IMR-90 (cell line): ENCODE results near the gene CMIP. TPM values are rescaled to one million over a fixed set of nuclear protein-coding genes. Genes with fewer than 3 reads are reported as not detected.

Source experiments
- ATAC-seq: fragments of 200-7000 bp; cut with Tn5 transposase; 2 replicates; pipeline ENCODE4 v1.9.1; 2020; ENCODE audit warnings: low read depth, mild to moderate bottlenecking, moderate library complexity
- BruUV-seq: library from RNA; stranded (reverse); fragments of 400-500 nt; replicated peaks from 2 replicates; lab custom pipeline; 2021; lab: Mats Ljungman, UMichigan
- CTCF ChIA-PET: fragments of 300-600 bp; formaldehyde crosslinking; extraction: SDS; loops from one replicate; lab custom pipeline; 2021; ENCODE audit warnings: antibody characterized with exemption; lab: Yijun Ruan, JAX
- POLR2A ChIA-PET: fragments of 300-600 bp; sonication (Branson Sonifier 250); formaldehyde crosslinking; loops from one replicate; lab custom pipeline; 2022; ENCODE audit warnings: antibody characterized with exemption; ENCODE audit not compliant: unreplicated experiment; lab: Charles Lee
- DNase-seq: peaks from one replicate; pipeline ENCODE4 v3.0.0; 2013
- H2AFZ ChIP-seq: replicated peaks from 2 replicates; pipeline ENCODE3; 2013; ENCODE audit warnings: low read length, mild to moderate bottlenecking; ENCODE audit not compliant: poor library complexity
- H2AK5ac ChIP-seq: 2 replicates; pipeline ENCODE4 v1.6.1; 2013; ENCODE audit warnings: low read depth, low read length, inconsistent platforms
- H2AK9ac ChIP-seq: replicated peaks from 2 replicates; pipeline ENCODE3; 2013; ENCODE audit warnings: mild to moderate bottlenecking, low read depth, low read length, moderate library complexity; ENCODE audit not compliant: poor library complexity
- H2BK120ac ChIP-seq: 2 replicates; pipeline ENCODE4 v1.6.1; 2013; ENCODE audit warnings: low read depth, low read length, inconsistent platforms
- H2BK15ac ChIP-seq: 3 replicates; pipeline ENCODE4 v1.6.1; 2013; ENCODE audit warnings: low read depth, low read length, inconsistent platforms
- H2BK20ac ChIP-seq: 2 replicates; pipeline ENCODE4 v1.6.1; 2013; ENCODE audit warnings: low read depth, mild to moderate bottlenecking, inconsistent platforms, low read length, moderate library complexity
- H2BK5ac ChIP-seq: 2 replicates; pipeline ENCODE4 v1.6.1; 2013; ENCODE audit warnings: mild to moderate bottlenecking, low read depth, low read length, inconsistent platforms; ENCODE audit not compliant: poor library complexity, severe bottlenecking
- H3K14ac ChIP-seq: replicated peaks from 2 replicates; pipeline ENCODE4 v1.6.1; 2013; ENCODE audit warnings: low read depth, low read length, inconsistent platforms
- H3K18ac ChIP-seq: 2 replicates; pipeline ENCODE4 v1.6.1; 2013; ENCODE audit warnings: low read depth, low read length, control low read depth
- H3K23ac ChIP-seq: 2 replicates; pipeline ENCODE4 v1.6.1; 2013; ENCODE audit warnings: low read depth, low read length, inconsistent platforms
- H3K27ac ChIP-seq: 2 replicates; pipeline ENCODE4 v1.5.1; 2013; ENCODE audit warnings: mild to moderate bottlenecking, control low read depth, low read length; ENCODE audit not compliant: insufficient read depth
- H3K27me3 ChIP-seq: 2 replicates; pipeline ENCODE4 v1.6.1; 2013; ENCODE audit warnings: low read length; ENCODE audit not compliant: control insufficient read depth, insufficient read depth
- H3K36me3 ChIP-seq: 2 replicates; pipeline ENCODE4 v1.6.1; 2013; ENCODE audit warnings: low read length, mixed read lengths; ENCODE audit not compliant: control insufficient read depth, insufficient read depth
- H3K4ac ChIP-seq: 2 replicates; pipeline ENCODE4 v1.6.1; 2013; ENCODE audit warnings: low read depth, low read length, inconsistent platforms
- H3K4me1 ChIP-seq: 2 replicates; pipeline ENCODE4 v1.6.1; 2013; ENCODE audit warnings: low read length, mixed read lengths; ENCODE audit not compliant: control insufficient read depth, insufficient read depth
- H3K4me2 ChIP-seq: 2 replicates; pipeline ENCODE4 v1.6.1; 2013; ENCODE audit warnings: low read depth, mild to moderate bottlenecking, control low read depth, low read length, moderate library complexity
- H3K4me3 ChIP-seq: 2 replicates; pipeline ENCODE4 v1.5.1; 2013; ENCODE audit warnings: low read depth, mild to moderate bottlenecking, control low read depth, low read length, moderate library complexity; ENCODE audit not compliant: insufficient read depth
- H3K56ac ChIP-seq: 2 replicates; pipeline ENCODE4 v1.6.1; 2013; ENCODE audit warnings: low read length, inconsistent platforms; ENCODE audit not compliant: insufficient read depth; ENCODE audit errors: extremely low read depth
- H3K79me1 ChIP-seq, 2 experiments: 2 replicates each; pipeline ENCODE4 v1.6.1; 2013; ENCODE audit warnings: low read length in 2 of 2, inconsistent platforms in 1 of 2, low read depth in 1 of 2
- H3K9ac ChIP-seq: 2 replicates; pipeline ENCODE4 v1.6.1; 2013; ENCODE audit warnings: low read depth, low read length, control low read depth
- H3K9me1 ChIP-seq: 2 replicates; pipeline ENCODE4 v1.6.1; 2013; ENCODE audit warnings: low read length, inconsistent platforms; ENCODE audit not compliant: insufficient read depth
- H3K9me3 ChIP-seq: 2 replicates; pipeline ENCODE4 v1.6.1; 2013; ENCODE audit warnings: low read length; ENCODE audit not compliant: control insufficient read depth, insufficient read depth
- H4K20me1 ChIP-seq: 2 replicates; pipeline ENCODE4 v1.6.1; 2013; ENCODE audit warnings: low read length, inconsistent platforms; ENCODE audit not compliant: insufficient read depth
- H4K5ac ChIP-seq: 2 replicates; pipeline ENCODE4 v1.6.1; 2013; ENCODE audit warnings: mild to moderate bottlenecking, low read depth, low read length, control low read depth
- H4K8ac ChIP-seq, 2 experiments: 2 replicates each; pipeline ENCODE4 v1.6.1; 2013; ENCODE audit warnings: low read depth in 2 of 2, low read length in 2 of 2, control low read depth in 1 of 2, inconsistent platforms in 1 of 2
- H4K91ac ChIP-seq: 2 replicates; pipeline ENCODE4 v1.6.1; 2013; ENCODE audit warnings: low read depth, low read length, inconsistent platforms; ENCODE audit not compliant: insufficient read depth
- BHLHE40 ChIP-seq: fragments of 150-350 bp; IDR thresholded peaks from 2 replicates; pipeline ENCODE4 v1.6.1; 2016; ENCODE audit warnings: mild to moderate bottlenecking, low read depth, low read length
- ELK1 ChIP-seq: fragments of 150-350 bp; IDR thresholded peaks from 2 replicates; pipeline ENCODE4 v1.6.1; 2016; ENCODE audit warnings: low read depth, mild to moderate bottlenecking, low read length, moderate library complexity, borderline replicate concordance
- MAFK ChIP-seq: IDR thresholded peaks from 2 replicates; pipeline ENCODE4 v1.6.1; 2012; ENCODE audit warnings: low read depth, low read length, improper control_type of control experiment
- MAZ ChIP-seq: IDR thresholded peaks from 2 replicates; pipeline ENCODE4 v1.6.1; 2012; ENCODE audit warnings: low read depth, mild to moderate bottlenecking, low read length, improper control_type of control experiment, moderate library complexity, borderline replicate concordance
- RCOR1 ChIP-seq: IDR thresholded peaks from 2 replicates; pipeline ENCODE4 v1.6.1; 2012; ENCODE audit warnings: mild to moderate bottlenecking, low read length, improper control_type of control experiment; ENCODE audit not compliant: insufficient replicate concordance
- RFX5 ChIP-seq: IDR thresholded peaks from 2 replicates; pipeline ENCODE4 v1.8.0; 2012; ENCODE audit warnings: low read depth, mild to moderate bottlenecking, low read length, moderate library complexity
- WGBS, 2 experiments: methylation state at CpG; one replicate each; pipeline versions ENCODE4 v1.1.5 to v1.1.7; 2013; ENCODE audit warnings: missing lambda C conversion rate in 2 of 2; ENCODE audit not compliant: insufficient read length in 1 of 2; ENCODE audit errors: extremely low coverage in 2 of 2; 5-methylcytosine and 5-hydroxymethylcytosine counted together
- dilution Hi-C: fragments of 300-500 bp; cut with HindIII; formaldehyde crosslinking; loops from one replicate; pipeline ENCODE4 v1.14.3; 2018; ENCODE audit warnings: low sequenced_read_pairs; ENCODE audit not compliant: unreplicated experiment
- in situ Hi-C: fragments of 300-500 bp; cut with MboI; formaldehyde crosslinking; loops from 3 replicates; pipeline ENCODE4 v1.14.3; 2019; ENCODE audit warnings: low sequenced_read_pairs, inconsistent platforms, mixed read lengths
- intact Hi-C: fragments of 100-400 bp; cut with micrococcal nuclease; formaldehyde crosslinking; loops from 2 replicates; pipeline ENCODE4 v1.10.0; 2022
- polyA plus RNA-seq, 3 experiments: library from polyadenylated mRNA; depleted of rRNA; stranded (reverse); fragments of >200 nt; gene quantifications; 2 replicates each; pipeline ENCODE4 v1.2.3, GENCODE V29; 2012; ENCODE audit warnings: low replicate concordance in 1 of 3
- total RNA-seq: library from RNA; depleted of rRNA; stranded (reverse); fragments of >200 nt; gene quantifications from 2 replicates; pipeline ENCODE4 v1.2.3, GENCODE V29; 2012

The CMIP gene
- total and polyA plus RNA-seq, 2 of the 4 experiments (the other 2 are of a cell fraction), result 3.2 to 11.6 TPM

- no peak for TF ChIP-seq RCOR1
Measured at GRCh38 chr16:81737885-81738536, 293.4 kb downstream of the CMIP start (continued).

- no peak for ATAC-seq
- peaks cover 3% of the 10 kb centered on the region; the same call in 1 of the 2 replicates for H3K9me3 ChIP-seq
- in situ Hi-C loops (loop anchor here (25.0 kb wide), 2 partner anchors 702 to 1552 kb away; partner anchors contain the start of gene ATMIN), intact Hi-C loops (loop anchor here (1.0 kb wide), 3 partner anchors 373 to 704 kb away; partner anchors contain the start of gene ATMIN), dilution Hi-C loops (no loop called here)
- H3K4me1 ChIP-seq, result no peaks in the 10 kb centered on the region
- no TSS peak for BruUV-seq
- H3K4me2 ChIP-seq, result no peak overlapping the region
- ChIA-PET POLR2A (no interaction called here), CTCF (no interaction called here)
- no peaks in the 10 kb centered on the region for H4K20me1 ChIP-seq
- H2BK15ac ChIP-seq, result no peak overlapping the region
- H2AK5ac ChIP-seq, result no peak overlapping the region
- H2BK120ac ChIP-seq, result no peak overlapping the region
- H3K14ac ChIP-seq, result no peak overlapping the region
- no peak overlapping the region for H3K18ac ChIP-seq
- no peak overlapping the region for H2AK9ac ChIP-seq
- H3K27me3 ChIP-seq, result peaks cover 9% of the 10 kb centered on the region; the same call in 1 of the 2 replicates
- no peak overlapping the region for H3K4me3 ChIP-seq
- H4K8ac ChIP-seq, result no peak overlapping the region
- H2AFZ ChIP-seq, result no peak overlapping the region
- no peaks in the 10 kb centered on the region for H3K9me1 ChIP-seq
- H3K56ac ChIP-seq, result no peak overlapping the region
- no peaks in the 10 kb centered on the region for H3K36me3 ChIP-seq
- 72% methylated on average over 4 of the region's 18 CpGs; no CpG with 5 or more reads in 1 of the 2 experiments for WGBS, 2 experiments
- H3K27ac ChIP-seq, result no peak overlapping the region
- no peak overlapping the region for H4K5ac ChIP-seq
- no peaks in the 10 kb centered on the region for H3K79me1 ChIP-seq
- H3K23ac ChIP-seq, result no peak overlapping the region
- no peak overlapping the region for H4K91ac ChIP-seq
- H3K4ac ChIP-seq, result no peak overlapping the region
- H3K9ac ChIP-seq, result no peak overlapping the region
- no peak for DNase-seq
- no peak overlapping the region for H2BK5ac ChIP-seq
- no peak overlapping the region for H2BK20ac ChIP-seq
- TF ChIP-seq MAZ (no peak), RFX5 (no peak), BHLHE40 (no peak), MAFK (no peak), ELK1 (no peak)
Measured at GRCh38 chr16:81738783-81739496, 294.3 kb downstream of the CMIP start.
